GM21526 (cell line): ENCODE data around the gene EGLN3.
"Not testable (repeated sequence)": the region's sequence is repeated elsewhere in the genome, so short reads cannot be mapped to it uniquely, and the experiment has no call there.

Experiments
- ATAC-seq: cut with Tn5 transposase; IDR thresholded peaks from one replicate; pipeline ENCODE4 v1.9.1; 2021; ENCODE audit warnings: moderate library complexity; ENCODE audit not compliant: unreplicated experiment, low FRiP score

Gene EGLN3

DNA sequence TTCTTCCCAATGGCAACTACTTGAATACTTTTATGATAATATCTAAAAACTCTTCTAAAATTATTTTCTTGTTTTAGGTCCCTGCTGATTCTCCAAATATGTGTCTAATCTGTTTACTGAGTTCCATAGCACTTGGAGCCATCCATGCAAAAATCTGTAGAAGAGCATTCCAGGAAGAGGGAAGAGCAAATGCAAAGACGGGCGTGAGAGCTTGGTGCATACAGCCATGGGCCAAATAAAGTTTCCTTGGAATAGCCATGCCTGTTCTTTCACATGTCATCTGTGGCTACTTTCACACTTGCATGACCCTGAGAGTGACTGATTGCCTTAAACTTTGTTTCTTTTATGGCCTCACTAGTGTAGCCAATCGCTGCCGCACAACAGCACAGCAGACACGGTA, 13.0 kb upstream of the EGLN3 start:
- no peak for ATAC-seq

DNA sequence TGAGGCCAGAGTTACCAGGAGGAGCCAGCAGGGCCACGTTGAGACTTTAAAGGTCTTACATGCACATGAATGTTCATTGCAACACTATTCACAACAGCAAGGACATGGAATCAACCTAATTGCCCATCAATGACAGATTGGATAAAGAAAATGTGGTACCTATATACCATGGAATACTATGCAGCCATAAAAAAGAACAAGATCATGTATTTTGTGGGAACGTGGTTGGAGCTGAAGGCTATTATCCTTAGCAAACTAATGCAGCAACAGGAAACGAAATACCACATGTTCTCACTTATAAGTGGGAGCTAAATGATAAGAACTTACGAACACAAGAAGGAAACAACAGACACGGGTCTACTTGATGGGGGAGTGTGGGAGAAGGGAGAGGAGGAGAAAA, 11.6 kb upstream of the EGLN3 start:
- not testable (repeated sequence) for ATAC-seq

DNA sequence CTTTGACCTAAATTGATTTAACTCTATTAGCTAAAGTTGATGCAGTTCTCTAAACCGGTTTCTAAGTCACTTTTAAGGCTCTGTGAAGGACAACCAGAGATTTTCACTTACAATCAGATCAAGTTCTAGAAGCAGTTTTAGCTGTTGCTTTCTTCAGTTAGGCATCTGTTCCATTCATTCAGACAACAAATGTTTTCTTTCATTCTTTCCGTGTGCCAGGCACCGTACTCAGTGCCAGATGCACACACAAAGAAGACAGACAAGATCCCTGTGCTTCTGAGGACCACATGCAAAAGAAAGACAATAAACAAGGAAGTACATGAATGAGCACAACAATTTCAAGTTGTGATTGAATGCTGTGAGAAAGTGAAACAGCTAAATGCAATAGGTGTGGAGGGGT, 11.1 kb upstream of the EGLN3 start:
- no peak for ATAC-seq

DNA sequence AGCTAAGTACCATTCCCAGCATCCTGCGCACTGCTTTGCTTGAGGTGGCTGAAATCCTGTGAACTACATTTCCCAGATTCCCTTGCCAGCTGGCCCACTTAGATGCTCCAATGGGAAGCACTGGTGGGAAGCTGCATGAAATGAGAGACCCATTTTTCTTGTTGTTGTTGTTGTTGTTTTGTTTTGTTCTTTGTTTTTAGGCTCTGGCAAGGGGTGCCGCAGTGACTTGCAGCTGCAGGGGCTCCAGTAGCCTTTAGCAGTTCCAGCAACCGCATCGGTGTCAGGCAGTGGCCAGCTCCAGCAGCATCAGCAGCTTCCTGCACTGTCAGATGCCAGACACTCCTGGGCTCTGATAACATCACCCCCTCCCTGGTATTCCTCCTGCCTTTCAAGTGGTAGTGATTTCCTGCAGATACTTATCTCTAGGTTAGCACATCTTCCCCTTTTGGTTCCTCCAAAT, 8.8 kb upstream of the EGLN3 start:
- ATAC-seq: no peak

DNA sequence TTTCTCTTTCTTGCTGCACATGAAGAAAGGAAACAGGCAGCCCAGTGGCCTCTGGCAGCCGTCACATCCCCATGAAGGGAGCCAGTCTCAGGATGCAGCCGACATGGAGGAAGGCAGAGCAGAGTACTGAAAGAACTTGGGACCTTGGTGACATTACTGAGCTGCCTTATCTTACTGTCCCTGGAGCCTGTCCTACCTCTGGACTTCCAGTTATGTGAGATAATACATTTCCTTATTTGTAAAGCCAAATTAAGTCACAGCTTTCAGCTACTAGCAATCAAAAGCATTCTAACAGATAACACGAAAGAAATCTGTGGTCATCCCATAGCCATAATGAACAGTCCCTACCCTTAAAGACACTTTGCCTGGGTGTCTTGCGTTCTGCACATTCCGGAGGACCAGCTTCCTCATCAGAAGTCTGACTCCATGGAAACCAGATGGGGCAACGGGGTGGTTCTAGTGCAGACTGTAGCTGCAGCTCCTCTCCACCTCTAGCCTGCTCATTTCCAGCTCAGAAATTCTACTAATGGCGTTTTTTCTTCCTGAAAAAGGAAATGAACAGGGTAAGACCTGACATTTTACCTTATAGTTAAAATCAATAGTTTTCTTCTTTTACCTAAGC, 7.8 kb upstream of the EGLN3 start:
- no peak for ATAC-seq

DNA sequence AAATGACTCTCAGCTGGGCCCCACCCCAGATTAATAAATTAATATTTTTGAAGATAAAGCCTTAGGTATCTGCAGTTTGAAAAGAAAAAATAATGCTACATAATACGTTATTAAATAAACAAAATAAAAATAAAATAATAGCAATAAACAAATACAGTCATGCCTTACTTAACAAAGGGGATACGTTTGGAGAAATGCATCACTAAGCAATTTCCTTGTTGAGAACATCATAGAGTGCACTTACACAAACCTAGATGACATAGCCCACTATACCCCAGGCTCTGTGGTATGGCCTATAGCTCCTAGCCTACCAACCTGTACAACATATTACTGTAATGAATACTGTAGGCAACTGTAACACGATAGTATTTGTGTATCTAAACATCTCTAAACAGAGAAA, 7.1 kb upstream of the EGLN3 start:
- no peak for ATAC-seq

DNA sequence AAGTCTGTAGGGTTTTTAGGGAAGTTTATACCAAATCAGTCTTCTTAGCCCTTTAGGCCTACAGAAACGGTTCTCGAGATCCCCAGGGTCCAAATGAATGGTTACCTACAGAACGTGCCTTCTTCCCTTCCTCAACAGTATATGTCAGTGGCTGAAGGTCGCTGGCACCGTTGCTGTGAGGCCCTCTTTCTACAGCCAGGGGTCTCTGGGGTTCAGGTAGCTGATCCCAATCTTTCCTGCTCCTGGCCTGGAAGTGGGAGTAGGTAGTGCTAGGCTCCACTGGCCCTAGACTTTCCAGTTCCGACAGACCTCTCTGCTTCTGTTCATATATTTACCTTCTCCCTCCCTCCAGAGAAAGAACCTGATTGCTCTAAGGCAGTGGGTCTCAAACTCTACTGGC, 6.4 kb upstream of the EGLN3 start:
- no peak for ATAC-seq

DNA sequence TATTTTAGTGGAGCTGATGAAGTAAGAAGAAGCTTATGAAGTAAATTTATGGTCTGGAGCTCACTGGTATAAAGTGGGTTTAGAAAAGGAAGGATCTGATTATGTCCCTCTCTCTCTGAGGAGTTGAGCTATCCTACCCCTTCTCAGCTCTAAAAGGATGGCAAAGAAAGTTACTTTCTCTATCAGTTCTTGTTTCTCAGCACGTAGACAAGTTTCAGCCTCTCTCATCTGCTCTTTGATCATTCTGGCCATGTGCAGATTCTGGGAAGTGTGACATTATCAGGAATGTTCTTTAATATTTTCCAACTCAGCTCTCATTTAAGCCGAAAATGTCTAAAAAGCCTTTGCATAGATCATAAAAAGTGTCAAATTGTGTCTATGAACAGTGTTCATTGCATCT, 5.8 kb upstream of the EGLN3 start:
- no peak for ATAC-seq

DNA sequence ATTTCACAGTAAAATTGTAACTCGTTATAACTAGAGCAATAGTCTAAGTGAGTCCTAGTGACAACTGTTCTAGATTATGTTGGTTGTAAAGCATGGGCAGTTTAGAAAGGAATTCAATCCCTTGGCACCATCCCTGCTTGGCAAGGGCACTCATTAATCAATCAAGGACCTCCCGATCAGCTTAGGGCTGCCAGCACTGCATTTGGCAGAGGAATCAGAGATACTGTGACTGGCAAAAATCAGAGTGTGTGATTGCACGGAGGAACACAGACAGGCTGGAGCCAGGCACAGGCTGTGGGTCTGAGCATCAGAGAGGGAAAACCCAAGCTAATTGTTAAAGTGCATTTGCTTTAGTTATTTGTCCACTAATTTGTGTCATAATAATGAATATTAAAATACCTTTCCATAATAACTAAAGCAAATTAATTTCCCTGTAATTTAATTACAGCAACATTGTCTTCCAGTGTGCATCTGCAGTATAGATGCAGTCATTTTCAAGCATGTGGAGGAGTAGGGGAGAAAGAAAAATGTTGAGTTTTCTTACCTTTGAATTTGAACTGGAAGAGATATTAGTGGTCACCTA, 3.2 kb upstream of the EGLN3 start:
- ATAC-seq: no peak

DNA sequence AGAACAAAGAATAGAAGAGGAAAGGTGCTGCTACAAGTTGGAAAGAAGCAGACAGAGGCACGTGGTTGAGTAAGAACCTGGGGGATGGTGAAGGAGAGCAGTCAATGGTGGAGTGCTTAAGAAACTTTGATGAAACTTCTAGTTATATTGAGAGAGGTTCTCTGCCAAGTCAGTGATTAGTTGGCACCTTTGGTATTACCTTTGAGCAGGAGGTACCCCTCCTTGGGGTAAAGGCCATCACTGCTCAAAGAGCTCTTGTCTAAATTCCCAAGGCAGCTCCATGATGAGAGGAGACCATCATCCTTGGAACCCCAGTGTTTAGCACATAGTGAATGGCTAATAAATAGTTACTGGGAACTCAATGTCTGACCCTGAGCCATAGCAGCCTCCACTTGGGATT, 1.7 kb upstream of the EGLN3 start:
- ATAC-seq: no peak

DNA sequence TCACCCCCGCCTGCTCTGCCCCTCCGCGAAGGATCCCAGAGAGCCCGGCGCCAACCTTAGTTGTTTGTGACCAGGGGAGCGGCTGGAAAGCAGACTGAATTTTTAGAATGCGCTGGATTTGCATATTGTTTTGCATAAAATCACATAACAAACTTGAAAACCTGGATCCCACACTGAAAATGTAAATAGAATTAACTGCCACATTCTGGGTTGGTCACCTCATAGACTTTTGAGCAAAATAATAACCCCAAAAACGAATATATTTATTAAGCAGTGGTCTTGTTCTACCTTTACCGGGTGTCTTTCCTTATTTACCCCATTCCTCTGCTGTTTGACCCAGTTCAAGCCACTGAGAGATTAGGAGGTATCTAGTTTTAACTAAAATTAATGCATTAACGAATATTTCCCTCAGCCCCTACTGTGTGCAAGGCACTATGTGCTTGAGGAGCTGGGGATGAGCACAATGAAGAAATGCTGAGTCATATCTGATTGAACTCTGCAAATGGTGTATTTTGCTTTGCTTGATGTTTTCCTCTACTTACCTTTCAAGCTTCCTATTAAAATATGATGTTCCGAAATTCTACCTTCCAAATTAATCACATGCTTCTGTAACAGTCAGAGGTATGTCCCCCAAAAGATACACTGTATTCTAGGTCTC, 438 bp upstream of the EGLN3 start:
- no peak for ATAC-seq

DNA sequence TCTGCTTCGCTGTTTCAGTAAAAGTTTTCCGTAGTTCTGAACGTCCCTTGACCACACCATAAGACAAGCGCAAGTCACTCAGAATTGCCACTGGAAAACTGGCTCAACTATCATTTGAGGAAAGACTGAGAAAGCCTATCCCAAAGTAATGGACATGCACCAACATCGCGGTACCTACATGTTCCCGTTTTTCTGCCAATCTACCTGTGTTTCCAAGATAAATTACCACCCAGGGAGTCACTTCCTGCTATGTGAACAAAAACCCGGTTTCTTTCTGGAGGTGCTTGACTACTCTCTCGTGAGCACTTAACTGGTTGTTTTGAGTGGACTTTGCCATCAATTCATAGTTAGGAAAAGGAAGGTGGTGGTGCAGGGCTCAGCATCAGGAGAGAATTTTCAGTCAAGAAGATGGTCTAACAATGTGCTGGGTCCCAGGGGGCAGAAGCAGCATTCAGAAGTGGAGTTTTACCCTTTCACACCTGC, 1.4 kb downstream of the EGLN3 start:
- ATAC-seq: no peak

DNA sequence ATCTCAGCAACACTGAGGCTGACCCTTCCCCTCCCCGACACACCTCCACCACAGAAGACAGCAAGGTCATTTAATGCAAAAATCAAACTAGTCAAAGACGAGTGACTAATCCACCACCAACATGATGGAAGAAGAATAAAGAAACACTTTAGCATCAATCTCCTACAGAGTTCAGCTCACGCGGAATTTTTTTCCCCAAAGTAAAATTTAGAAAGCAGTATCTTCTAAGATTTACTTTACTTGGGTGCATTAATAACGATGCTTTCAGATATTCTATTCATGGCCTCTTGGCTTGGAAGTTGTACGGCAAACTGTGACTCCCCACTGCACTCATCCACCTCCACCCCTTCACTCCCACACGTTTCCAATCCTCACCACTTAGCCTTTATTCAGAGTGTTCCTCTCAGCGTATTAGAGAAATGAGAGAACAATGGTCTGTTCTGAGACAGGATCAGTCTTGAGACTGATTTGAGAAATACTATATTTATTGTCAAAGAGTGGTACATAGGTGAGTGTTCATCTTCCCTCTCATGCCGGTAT, 1.9 kb downstream of the EGLN3 start:
- no peak for ATAC-seq

DNA sequence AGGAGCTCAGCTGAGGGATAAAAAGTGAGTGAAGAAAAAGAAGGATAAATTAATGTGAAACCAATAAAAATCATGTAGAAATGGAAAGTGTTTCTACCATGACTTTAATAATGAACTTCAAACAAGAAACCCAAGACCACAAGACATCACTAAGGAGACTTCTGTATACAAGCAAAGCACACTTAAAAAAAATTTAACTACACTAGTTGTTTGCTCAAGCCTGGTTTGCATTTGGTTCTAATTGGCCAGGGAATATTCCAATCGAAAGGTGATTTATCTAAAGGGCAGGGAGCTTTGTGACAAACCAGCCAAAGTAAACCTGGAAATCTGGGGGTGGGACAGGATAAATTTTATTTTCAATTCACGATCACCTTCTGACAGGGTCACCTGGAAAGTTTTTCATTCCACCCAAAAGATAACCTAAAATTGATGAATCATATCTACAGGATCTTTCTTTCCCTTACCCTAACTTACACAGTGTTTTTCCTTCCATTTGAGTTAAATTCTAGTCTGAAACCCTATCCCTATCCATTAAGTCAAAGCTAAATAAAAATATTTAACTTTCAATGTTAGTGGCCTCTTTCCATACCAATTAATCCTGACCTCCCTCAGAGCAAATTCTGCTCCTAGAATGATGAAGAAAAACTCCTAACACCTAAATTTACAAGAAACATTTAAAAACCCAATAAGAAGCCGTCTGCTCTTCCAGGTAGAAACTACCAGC, 2.6 kb downstream of the EGLN3 start:
- ATAC-seq: no peak

DNA sequence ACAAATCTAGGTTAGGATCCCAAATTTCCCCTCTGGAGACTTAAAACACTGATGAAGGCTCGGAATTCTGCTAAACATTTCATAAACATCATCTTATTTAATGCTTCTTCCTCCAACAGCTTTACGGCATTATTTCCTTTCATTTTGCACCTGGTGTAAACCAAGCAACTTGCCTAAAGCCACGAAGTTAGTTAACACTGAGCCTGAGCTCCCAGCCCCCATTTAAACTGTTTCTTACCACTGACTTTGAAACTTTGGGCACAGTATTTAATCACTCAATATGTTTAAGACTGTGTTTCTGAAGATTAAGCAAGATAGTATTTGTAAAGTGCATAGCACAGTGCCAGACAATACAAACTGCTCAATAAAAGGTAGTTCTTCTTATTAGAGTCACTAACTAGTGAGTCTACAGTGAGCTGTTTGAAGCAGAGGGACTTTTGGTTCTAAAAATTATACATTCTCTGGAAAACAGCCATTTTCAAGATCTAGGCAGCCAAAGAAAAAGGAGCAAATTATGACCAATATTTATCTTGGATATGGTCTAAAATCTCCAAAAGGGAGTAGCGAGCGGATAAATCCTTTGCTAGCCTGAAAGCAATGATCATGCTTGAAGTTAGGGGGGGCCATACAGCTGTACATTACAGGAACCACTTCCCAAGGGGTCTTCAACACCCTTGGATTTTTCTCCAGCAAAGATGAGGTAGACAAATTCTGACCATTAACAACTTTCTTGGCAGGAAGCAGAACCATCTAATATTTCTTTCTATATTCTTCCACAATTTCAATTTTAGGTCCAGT, 4.0 kb downstream of the EGLN3 start:
- no peak for ATAC-seq

DNA sequence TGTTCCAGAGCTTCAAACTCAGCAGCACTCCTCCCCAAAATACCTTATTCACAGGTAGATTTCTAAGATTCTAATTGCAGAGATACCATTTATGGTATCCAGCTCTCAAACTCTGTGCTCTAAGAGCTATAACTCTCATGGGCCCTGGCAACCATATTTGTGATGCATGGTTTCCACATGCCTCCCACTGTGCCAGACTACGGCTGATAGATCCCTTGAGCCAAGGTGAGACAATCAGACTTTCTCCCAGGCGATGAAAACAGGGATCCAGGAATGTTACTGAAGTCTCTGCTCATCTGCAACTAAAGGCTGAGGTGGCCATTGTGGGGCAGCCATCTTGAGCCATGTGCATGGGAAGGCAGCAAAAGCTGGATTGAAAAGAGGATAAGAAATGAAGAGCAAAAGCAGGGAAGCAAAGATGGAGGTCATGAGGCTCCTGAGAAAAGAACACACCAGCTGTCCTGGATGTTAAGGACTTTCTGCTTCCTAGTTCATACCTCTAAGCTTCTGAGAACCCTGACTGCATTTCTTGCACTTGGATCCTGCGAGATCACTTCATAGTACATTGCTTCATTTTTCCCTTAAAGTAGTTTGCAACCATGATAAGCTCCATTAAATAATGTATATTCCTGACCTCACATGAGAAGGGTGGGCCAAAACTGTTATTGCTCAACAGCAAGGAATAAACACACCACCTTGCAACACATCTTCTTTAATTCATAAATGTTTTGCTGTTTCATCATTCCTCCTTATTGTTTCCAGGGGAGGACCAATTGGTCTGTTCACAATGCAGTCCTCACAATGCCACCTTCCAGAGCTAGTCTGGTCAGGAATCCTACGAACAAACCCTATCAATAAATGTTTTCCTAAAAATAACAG, 5.4 kb downstream of the EGLN3 start:
- no peak for ATAC-seq

DNA sequence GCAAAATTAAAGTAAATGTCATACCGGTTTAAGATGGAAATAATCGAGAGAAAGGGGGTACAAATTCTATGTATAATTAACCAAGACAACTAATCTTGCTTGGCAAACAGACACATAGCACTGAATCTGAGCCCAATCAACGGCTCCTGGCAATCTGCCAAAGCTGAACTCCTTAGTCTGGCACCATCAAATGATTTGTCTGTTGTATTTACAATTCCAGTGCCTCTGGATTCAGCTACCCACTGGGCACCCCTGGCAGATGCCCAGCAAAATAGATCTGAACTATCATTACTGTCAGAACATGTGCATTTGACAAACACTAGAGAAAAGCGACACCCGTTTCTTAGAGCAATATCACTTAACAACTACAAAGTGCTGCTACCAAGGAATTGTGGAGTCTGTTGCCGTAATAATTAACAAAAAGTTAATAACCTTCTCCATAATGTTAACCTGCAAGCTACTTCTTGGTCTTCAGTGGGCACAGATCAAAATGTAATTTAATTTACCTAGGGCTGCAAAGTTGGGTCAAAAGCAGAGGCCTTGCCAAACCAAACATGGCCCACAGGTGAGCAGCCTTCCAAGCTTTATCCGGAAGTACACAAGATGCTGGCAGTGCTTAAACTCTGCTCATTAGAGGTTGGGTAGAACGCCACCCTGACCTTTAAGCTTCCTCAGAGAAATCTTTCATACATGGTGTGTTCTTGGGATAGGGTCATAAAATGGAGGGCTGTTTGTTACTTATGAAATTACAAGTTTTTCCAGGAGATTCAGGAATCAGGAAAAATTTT, 7.6 kb downstream of the EGLN3 start:
- no peak for ATAC-seq

DNA sequence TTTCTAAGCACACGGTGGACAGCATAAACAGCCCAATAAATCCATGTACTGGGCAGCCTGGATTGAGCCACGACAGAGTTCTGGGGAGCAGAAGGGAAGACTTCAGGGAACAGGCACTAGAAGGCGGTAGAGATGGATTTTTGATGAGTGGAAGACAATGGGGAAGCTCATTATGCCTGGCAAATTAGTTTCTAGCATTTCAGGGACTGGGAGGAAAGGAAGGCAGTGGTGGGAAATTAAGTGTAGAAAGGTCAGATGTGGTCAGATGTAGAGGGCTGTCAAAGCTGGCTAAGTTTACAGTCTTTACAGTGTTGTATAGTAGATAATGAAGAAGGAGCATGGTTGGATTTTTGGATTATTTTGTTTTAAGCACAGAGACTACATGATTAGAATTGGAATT, 9.2 kb downstream of the EGLN3 start:
- no peak for ATAC-seq

DNA sequence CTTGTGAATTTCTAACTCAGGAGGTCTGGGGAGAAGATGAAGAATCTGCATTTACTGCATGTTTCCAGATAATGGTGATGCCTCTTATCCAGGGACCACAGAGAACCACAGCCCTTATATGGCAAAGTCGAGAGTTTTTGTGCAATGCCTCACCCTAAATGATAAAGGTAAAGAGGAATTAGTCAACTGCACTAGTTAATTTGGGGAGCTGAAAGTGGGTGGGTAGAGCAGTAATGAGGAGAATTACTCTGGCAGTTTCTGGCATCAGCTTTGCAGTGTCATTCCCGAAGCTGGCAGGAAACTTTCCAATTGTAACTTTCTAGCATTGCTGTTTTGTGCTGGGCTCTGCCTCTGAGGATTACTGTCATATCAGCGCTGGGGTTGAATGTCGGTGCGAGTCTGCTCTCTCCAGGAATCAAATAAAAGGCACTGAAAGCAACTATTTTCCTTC, 10.3 kb downstream of the EGLN3 start:
- ATAC-seq: no peak
